ENCODE measurements around the gene SLC22A3.

Gene SLC22A3

DNA sequence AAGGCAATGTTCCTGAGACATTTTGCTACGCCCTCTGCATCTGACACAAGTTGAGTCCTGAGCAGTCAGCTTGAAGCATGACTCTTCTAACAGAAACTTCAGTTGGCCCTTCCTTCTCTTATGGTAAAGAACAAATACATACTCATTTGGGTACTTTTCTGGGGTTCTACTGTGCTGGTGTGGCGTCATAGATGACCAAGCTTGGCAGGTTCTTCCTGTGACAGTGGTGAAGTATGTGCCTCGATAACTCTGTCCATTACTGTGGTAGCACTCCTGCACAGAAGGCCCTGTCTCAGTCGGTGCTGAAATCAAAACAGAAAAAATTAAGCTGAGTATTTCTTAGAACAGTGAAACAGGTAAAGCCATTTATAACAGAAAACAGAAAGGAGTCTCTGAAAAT, 152.5 kb downstream of the SLC22A3 start:
- DNase-seq (ENCODE audit: low read depth, low spot score), result no peak
